ENCODE data around the gene NKAIN2. TPM values are rescaled to one million over a fixed set of nuclear protein-coding genes. Genes with fewer than 3 reads are reported as not detected.

Gene NKAIN2
- total RNA-seq, 1 experiment from 2014 or later = not detected

DNA sequence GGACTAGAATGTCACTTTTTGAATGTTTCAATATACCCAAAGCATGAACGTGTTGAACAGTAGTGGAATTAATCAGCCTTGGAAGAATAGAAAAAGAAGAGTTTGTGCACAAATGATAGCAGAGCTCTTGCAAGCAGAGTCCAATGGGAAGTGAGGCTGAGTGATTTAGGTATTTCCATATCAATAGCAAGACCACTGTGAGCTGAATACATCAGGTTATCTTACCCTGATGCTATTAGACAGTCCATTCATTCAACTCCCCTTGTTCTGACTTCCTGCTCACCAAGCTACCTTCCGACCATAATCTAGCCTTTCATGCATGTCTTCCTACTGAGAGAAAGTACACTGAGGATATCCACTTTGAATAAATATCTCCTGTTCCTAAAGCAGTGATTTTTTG, 809.4 kb downstream of the NKAIN2 start:
- ATAC-seq (no peak), DNase-seq (ENCODE audit: low read depth, low spot score) (no peak)
- H3K9me3 ChIP-seq (ENCODE audit: control insufficient read depth in 1 of 2, insufficient read depth in 1 of 2, low read depth in 1 of 2, low read length in 2 of 2) = no peaks in the 10 kb centered on the region
- no peak overlapping the region for H3K27ac ChIP-seq (ENCODE audit: low read depth, low read length)
- H3K4me2 ChIP-seq (ENCODE audit: low read length) = no peak overlapping the region
- H2AFZ ChIP-seq (ENCODE audit: low read depth, low read length, poor library complexity, severe bottlenecking) = no peak overlapping the region
- H3K9ac ChIP-seq (ENCODE audit: low read length) = no peak overlapping the region
- no peaks in the 10 kb centered on the region for H3K9me2 ChIP-seq (ENCODE audit: insufficient read depth)
- H4K20me1 ChIP-seq (ENCODE audit: insufficient read depth) = no peaks in the 10 kb centered on the region
- H3K4me3 ChIP-seq (replicated peaks in 1 of 2; ENCODE audit: low read depth in 1 of 2, low read length in 2 of 2) = no peak overlapping the region
- intact Hi-C loops (cut with micrococcal nuclease) = no loop called here
- no peaks in the 10 kb centered on the region for H3K4me1 ChIP-seq (ENCODE audit: control insufficient read depth in 1 of 2, insufficient read depth in 2 of 2, low read length in 2 of 2)
- RAD21 ChIA-PET (ENCODE audit: low non-redundant PET in 1 of 2, low total read pairs in 2 of 2, uncharacterized antibody in 2 of 2, unreplicated experiment in 2 of 2) = no interaction called here
- no peaks in the 10 kb centered on the region for H3K79me2 ChIP-seq (ENCODE audit: insufficient read depth, low read length)
- no peaks in the 10 kb centered on the region for H3K36me3 ChIP-seq (ENCODE audit: control insufficient read depth in 1 of 2, insufficient read depth in 2 of 2, low read length in 2 of 2)
- TF ChIP-seq EGR1 (IDR thresholded peaks at IDR 0.05; ENCODE audit: low read depth) (no peak), ZNF274 (IDR thresholded peaks at IDR 0.05; ENCODE audit: low read depth, low read length) (no peak), FOSL1 (IDR thresholded peaks at IDR 0.05; ENCODE audit: low read depth) (no peak), POLR2AphosphoS5 (IDR thresholded peaks at IDR 0.05; ENCODE audit: low read depth, low read length) (no peak), TCF7L2 (IDR thresholded peaks at IDR 0.05; ENCODE audit: borderline replicate concordance, extremely low read depth, insufficient read depth, insufficient read length) (no peak), JUND (IDR thresholded peaks at IDR 0.05) (no peak), EZH2 (IDR thresholded peaks at IDR 0.05) (no peak), ELF1 (IDR thresholded peaks at IDR 0.05; ENCODE audit: borderline replicate concordance, low read depth) (no peak), YY1 (IDR thresholded peaks at IDR 0.05; ENCODE audit: extremely low read depth, insufficient replicate concordance, low read depth, low read length) (no peak), SRF (IDR thresholded peaks at IDR 0.05; ENCODE audit: low read depth) (no peak), ZBTB33 (IDR thresholded peaks at IDR 0.05; ENCODE audit: extremely low read depth, insufficient replicate concordance, low read length) (no peak), ZFX (IDR thresholded peaks at IDR 0.05) (no peak), EZH2phosphoT487 (IDR thresholded peaks at IDR 0.05; ENCODE audit: borderline replicate concordance) (no peak)
- TF ChIP-seq, protein P1, sequence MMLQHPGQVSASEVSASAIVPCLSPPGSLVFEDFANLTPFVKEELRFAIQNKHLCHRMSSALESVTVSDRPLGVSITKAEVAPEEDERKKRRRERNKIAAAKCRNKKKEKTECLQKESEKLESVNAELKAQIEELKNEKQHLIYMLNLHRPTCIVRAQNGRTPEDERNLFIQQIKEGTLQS (IDR thresholded peaks at IDR 0.05) = no peak
- TF ChIP-seq, protein P2, sequence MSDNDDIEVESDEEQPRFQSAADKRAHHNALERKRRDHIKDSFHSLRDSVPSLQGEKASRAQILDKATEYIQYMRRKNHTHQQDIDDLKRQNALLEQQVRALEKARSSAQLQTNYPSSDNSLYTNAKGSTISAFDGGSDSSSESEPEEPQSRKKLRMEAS (IDR thresholded peaks at IDR 0.05) = no peak
- TF ChIP-seq, protein P3, sequence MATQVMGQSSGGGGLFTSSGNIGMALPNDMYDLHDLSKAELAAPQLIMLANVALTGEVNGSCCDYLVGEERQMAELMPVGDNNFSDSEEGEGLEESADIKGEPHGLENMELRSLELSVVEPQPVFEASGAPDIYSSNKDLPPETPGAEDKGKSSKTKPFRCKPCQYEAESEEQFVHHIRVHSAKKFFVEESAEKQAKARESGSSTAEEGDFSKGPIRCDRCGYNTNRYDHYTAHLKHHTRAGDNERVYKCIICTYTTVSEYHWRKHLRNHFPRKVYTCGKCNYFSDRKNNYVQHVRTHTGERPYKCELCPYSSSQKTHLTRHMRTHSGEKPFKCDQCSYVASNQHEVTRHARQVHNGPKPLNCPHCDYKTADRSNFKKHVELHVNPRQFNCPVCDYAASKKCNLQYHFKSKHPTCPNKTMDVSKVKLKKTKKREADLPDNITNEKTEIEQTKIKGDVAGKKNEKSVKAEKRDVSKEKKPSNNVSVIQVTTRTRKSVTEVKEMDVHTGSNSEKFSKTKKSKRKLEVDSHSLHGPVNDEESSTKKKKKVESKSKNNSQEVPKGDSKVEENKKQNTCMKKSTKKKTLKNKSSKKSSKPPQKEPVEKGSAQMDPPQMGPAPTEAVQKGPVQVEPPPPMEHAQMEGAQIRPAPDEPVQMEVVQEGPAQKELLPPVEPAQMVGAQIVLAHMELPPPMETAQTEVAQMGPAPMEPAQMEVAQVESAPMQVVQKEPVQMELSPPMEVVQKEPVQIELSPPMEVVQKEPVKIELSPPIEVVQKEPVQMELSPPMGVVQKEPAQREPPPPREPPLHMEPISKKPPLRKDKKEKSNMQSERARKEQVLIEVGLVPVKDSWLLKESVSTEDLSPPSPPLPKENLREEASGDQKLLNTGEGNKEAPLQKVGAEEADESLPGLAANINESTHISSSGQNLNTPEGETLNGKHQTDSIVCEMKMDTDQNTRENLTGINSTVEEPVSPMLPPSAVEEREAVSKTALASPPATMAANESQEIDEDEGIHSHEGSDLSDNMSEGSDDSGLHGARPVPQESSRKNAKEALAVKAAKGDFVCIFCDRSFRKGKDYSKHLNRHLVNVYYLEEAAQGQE (IDR thresholded peaks at IDR 0.05; ENCODE audit: low read depth) = no peak
- CTCF ChIA-PET = no interaction called here
- POLR2A ChIA-PET = no interaction called here
- peaks cover 15% of the 10 kb centered on the region for H3K27me3 ChIP-seq (ENCODE audit: insufficient read depth, low read length)
- no TSS peak for BruUV-seq (replicated peaks)
